HG03558 (cell line): ENCODE measurements around the gene PITHD1.
"Not testable (repeated sequence)": the region's sequence is repeated elsewhere in the genome, so short reads cannot be mapped to it uniquely, and the experiment has no call there.

Experiments
- ATAC-seq: cut with Tn5 transposase; IDR thresholded peaks from one replicate; pipeline ENCODE4 v1.9.1; 2021; ENCODE audit warnings: moderate number of reproducible peaks; ENCODE audit not compliant: unreplicated experiment; ENCODE audit errors: extremely low read depth

PITHD1 gene

DNA sequence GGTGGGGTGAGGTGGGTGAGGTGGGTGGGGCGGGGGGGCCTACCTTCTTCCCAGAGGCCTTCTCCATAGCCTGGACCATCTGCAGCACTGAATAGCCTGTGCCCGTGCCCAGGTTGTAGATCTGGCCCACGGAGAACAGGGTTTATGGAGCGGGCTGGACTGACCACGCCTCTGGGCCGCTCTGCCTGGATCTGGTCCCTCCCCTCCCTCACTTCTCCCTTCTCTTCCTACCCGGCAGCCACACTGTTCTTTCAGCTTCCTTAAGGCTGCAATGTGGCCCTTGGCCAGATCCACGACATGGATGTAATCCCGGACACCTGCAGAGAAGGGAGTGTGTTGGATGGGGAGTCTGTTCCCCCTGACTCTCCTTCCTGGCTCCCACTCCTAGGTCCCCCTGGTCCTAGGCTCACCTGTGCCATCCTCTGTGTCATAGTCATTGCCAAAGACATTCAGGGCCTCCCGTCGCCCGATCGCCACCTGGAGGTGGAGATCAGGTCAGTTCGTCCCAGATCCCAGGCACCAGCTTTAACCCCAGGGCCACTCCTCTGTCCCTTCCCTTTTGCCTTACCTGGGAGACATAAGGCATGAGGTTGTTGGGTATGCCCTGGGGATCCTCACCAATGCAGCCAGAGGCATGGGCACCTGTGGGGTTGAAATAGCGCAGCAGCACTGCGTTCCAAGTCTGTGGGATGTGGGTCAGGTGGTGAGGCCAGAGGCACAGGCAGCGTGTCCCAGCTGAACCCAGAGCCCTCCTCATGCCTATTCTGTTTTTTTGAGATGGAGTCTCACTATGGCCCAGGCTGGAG is 18.5 kb downstream of the PITHD1 start:
- ATAC-seq: no peak

DNA sequence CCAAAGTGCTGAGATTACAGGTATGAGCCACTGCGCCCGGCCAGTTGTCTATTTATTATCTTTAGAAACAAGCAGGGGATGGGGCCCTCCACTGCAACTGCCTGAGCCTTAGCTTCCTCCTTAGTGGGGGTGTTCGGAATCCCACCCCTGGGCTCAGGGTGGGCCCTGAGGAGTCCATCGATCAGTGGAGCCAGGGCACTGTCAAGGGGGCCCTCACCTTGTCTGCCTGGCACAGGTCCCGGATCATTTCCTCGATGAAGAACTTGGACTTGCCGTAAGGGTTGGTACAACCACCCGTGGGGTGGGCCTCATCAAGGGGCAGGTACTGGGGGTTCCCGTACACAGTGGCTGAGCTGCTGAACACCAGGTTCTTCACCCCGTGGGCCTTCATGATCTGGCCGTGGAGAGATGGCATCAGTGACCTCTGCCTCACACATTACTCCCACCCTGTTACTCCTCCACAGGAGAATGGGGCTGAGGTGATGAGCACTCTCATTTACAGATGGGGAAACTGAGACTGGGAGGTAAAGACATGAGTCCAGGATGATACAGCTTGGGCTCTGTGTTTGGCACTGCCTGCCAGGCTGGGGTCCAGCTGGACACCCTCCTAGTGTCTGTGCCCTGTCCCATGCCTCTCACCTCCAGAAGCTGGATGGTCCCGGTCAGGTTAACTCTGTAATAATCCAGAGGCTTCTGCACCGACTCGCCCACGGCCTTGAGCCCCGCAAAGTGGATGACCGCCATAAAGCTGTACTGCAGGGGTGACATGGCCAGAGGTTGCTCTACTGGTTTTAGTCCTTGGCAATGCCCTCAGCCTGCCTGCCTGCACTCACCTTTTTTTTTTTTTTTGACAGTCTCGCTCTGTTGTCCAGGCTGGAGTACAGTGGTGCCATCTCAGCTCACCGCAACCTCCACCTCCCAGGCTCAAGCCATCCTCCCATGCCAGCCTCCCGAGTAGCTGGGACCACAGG is 19.5 kb downstream of the PITHD1 start:
- no peak for ATAC-seq

DNA sequence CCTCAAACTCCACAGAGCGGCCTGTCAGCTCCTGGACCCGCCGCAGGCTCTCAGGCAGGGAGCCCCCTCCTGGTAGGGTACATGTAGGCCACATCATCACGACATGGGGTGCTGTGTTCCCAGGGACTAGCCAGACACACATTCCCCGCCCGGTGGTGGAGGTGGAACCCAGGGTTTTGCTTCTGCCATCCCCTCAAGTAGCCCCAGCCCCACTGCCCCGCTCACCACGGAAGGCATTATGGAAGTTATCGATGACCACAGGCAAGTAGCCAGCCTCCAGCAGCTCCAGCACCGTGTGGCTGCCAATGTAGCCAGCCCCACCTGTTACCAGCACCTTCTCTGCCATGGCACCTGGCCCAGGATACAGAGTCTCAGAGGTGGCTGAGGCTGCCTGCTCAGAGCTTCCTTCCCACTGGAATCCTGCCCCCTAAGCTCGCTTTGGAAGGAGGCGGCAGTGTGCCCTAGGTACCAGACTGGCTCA is 20.5 kb downstream of the PITHD1 start:
- ATAC-seq: no peak

DNA sequence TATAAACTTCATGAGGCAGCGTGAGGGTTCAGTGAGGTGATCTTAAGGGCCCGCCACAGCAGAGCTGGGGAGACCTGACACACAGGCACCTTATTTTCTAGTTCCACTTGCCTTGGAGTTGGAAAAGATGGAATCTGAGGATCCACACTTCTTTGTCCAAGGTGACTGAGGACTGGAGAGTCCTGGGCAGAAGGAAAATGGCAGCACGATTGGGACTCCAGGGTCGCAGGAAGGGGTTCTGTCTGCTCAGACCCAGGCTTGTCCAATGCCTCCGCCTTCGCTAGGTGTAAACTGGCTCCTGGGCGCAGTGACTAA is 21.0 kb downstream of the PITHD1 start:
- ATAC-seq: no peak

DNA sequence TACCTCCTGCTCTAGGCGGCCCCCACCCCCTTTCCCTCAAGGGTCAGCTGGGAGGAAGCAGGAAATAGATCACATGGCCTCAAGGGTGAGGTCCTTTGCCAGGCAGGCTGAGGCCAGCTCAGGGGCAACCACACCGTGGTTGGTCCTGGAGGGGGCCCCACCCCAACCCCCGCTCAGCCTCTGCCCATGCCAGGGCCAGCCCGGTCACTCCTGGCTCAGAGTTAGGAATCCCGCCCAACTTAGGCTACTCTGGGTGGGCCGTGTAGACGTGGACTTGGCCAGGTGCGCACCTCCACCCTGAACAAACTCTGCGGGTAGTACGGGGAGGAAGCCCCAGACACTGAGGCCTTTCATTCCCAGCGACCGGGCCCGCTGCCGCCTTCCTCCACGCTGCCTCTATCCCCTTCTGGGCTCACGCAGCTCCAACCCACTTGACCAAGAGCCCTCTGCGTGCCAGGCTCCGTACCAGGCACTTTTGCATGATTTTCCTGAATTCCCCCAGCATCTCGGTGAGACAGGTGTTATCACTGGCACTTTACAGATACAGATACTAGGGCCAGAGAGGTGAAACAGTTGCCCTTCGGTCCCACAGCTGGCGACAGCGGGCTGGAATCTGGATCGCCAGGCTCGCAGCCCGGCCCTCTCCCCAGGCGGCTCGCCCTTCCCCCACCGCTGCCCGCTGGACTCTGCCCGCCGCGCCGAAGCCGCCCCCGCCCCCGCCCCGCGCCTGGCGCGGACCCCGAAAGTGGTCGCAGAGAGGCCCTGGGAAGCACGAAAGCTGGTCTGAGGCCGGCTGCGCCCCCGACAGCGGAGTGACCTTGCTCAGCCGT is 21.6 kb downstream of the PITHD1 start:
- no peak for ATAC-seq

DNA sequence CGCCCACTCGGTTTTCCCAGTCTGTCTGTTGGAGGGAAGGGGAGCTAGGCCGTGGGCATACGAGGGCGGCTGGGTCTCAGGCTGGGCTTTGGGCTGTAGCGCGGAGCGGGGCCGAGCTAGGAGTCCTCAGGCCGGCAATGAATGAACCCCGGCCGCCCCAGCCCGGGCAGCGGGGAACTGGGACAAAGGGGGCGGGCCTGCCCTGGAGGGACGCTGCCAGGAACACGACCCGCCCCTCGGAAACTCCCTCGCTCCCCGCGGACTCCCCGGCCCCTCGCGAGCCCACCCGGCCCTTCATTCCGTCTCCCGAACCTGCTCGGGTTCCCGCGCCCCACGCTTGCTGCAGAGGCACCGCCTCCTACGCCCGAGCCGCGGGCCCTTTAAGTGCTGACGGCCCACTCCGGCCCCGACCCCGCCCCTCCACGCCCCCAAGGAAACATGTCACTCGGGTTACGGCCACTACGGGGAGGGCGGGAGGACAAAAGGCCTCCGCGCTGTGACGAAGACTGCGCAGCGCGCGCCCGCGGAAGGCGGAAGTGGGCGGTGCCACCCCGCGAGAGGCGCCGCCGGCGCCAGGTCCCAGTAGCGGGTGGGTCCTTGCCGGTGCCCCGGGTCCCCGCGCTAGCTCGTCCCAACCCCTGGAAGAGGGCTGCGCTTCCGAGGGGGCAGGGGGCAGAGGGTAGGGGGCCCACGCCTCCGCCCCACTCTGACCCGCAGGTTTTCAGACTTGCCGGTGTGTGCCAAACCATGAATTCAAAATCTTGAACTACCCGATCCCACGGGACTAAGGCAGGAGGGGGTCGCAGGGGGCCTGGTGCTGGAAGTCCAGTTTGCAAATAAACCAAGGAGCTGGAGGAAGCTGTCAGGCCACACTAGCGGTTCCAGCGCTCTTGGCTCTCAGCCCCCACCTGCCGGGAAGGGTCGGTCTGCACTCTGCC is 22.5 kb downstream of the PITHD1 start, which contains the start of gene GALE:
Gene GALE, minus strand, starts transcription at position 355 of the 938 bp plus-strand sequence. CDS start 1,747 bp downstream, outside the sequence.
- ATAC-seq: peak; percentile 53

DNA sequence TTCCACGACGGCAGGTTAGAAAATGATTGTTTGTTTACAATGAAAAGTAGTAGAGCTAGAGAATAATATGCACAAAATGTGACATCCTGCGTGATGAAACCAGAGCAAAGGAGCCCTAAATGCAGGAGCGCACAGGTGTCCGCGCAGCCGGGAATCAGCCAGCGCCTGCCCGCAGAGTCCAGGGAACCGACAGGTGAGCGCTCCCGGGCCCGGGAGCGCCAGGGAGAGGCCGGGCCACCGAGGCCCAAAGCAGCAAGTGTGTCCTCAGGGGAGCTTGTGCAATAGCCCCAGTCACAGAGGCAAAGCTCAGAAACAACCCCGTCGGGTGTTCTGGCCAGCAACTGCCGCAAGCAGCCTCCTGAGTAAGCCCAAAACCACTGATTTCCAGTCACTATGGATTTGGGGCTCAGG is 23.1 kb downstream of the PITHD1 start:
- no peak for ATAC-seq

DNA sequence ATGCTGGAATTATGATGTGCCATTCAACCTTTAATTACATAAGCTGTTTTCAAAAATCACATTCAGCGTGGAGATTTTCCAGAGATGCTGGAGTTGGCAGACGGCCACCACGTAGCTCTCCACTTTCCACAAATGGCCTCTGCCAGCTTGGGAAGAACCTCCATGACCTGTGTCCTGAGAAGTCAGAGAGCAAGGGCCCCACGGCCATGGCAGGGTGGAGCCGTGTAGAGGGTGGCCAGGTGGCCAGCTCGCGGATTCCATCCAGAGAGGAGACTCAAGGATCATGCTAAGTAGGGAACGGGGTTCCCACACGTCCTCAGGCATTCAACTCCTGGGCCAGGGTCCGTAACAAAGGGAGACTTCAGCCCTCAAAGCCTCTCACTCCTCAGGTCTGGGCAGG is 23.7 kb downstream of the PITHD1 start:
- no peak for ATAC-seq

DNA sequence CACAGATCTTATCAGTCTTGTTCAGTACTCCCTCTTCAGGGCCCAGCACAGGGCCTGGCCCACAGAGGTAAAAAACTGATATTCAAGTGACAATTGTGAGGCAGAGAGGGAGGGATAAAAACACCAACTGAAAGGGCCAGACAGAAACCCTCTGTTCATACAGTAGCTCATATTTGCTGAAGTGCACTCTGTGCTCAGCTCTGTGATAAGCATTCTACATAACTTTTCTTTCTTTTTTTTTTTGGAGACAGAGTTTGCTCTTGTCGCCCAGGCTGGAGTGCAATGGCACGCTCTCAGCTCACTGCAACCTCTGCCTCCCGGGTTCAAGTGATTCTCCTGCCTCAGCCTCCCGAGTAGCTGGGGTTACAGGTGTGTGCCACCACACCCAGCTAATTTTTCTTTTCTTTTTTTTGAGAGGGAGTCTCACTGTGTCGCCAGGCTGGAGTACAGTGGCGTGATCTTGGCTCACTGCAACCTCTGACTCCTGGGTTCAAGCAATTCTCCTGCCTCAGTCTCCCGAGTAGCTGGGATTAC is 24.7 kb downstream of the PITHD1 start:
- ATAC-seq: not testable (repeated sequence)

DNA sequence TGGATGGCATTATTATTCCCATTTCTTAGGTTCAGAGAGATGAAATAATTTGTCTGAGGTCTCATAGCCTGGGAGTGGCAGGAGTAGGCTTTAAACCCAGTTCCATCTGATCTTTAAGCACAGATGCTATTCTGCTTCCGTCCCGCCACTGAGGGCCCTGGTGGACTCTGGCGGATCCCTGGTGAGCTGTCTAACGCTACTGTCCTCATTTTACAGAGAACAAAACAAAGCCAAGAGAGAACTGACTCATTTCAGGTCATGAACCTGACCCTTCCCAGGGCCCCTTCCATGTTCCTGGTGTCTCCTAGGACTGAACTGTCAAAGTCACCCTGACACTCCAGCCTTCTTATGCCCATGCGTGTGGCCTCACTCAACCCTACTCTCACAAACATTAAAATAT is 25.5 kb downstream of the PITHD1 start:
- no peak for ATAC-seq

DNA sequence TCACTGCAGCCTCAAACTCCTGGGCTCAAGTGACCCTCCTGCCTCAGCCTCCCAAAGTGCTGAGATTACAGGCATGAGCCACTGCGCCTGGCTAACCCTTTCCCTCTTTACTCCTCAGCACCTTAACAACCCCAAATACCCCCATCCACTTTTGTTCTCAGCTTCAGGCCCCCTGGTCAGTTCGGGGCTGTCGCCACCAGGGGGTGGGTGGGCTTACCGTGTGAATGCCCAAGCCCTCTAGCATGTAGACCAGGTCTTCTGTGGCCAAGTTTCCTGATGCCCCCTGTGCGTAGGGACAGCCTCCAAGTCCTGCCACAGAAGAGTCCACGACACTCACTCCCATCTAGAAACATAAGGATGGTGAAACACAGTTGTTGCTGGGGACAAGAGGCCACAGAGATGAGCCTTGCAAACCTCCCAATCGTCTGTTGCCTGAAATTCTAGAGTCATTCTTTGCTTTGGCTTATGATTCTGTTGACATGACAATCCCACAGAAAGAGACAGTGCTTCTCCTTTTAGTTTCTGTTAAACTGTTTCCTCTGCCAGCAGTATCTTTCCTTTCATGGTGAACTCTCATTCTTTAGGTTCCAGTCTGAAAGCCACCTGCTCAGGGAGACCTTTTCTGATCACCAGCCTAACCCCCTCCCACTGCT is 26.1 kb downstream of the PITHD1 start:
- ATAC-seq: no peak

DNA sequence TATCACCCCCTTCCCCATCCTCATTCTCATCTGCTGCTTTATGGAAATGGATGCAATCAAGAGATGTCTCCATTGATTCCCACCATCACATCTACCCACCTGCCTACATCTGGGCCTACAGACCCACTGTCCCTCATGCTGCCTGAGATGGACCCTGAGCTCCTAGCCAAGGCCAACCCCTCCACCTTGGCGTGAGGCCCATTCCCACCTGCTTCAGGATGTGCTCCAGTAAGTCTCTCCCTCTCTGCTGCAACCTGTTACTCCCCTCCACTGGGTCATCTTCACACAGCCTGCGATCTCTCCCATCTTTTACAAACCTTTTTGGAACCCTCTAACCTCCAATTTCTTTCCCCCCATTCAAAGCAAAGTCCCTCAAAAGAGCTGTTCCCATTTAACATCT is 26.8 kb downstream of the PITHD1 start:
- ATAC-seq: no peak

DNA sequence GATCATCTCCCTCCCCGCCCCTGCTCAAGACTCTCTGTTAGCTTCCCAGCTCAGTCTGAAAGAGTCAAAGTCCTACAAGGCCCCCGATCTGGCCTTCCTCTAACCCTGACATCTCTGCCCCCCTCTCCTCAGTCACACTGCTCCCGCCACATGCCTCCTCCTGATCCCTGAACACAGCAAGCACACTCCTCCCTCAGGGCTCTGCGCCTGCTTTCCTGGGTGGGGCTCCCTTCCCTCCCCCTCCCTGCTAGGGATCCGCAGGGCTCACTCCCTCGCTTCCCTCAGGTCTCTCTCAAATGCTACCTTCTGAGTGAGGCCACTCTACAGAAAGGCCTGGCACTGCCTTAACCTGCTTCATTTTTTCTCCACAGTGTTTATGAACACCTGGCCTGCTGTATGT is 28.1 kb downstream of the PITHD1 start:
- ATAC-seq: no peak

DNA sequence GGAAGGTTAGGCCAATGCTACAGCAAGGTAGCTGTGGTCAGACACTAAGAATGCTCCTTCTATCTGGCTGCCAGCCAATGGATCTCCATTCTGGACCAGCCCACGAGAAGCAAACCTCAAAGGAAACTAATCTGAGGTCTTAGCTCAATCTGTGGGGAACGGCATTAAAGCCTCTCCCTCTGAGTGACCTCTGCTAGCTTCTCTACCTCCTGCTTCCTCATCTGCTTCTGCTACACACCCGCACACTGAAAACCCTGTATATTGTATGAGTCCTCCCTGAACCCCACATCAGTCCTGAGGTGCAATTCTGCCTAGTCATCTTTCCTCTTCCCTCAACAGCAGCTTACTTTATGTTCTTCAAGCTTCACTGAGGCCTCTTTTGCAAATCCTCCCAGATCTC is 29.2 kb downstream of the PITHD1 start:
- ATAC-seq: no peak

DNA sequence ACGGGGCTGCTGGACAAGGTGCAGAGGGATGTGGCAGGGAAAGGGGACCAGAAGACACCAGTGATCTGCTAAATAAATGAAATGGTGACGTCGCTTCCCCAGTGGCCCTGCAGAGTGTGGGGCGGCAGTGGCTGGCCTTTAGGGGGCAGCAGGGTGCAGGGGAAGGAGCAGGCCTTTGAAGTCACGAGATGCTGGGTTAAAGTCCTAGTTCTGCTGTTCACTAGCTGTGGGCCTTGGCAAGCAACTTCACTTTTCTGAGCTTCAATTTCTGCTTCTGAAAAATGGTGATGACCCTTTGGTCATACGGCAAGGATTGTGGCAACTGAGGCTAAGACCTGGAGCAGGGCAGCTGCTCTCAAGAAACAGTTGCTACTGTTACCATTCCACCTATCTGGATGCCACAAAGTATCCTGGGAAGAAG is 31.5 kb downstream of the PITHD1 start:
- no peak for ATAC-seq

DNA sequence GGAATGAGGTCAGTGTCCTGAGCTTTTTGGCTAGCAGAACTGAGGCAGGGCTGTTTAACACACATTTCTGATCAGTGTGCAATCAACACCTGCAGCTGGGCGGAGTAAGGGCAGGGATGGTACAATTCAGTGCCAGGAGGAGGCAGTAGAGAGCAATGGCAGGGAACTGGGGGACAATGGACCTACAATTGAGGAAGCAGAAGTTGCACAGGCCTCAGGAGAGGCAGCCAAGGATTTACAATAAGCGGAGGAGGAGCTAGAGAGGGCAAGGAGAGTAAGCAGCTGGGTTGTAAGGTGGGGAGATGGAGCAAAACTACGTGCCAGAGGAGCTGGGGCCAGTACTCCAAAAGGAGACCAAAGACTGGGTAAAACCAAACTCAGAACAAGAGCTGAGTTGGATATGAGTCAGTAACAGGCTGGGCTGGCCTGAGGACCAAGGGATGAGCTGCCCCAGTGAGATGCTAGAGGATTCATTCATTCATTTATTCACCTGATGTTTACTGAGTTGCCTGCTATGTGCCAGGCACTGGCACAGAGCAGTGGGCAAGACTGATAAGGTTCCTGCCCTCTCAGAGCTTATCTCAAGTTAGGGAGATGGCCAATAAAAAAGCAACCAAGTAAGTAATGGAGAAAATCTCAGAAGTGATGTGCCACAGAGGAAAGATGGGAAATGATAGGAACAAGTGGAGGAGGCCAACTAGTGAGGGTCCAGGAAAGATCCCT is 32.8 kb downstream of the PITHD1 start:
- ATAC-seq: no peak

DNA sequence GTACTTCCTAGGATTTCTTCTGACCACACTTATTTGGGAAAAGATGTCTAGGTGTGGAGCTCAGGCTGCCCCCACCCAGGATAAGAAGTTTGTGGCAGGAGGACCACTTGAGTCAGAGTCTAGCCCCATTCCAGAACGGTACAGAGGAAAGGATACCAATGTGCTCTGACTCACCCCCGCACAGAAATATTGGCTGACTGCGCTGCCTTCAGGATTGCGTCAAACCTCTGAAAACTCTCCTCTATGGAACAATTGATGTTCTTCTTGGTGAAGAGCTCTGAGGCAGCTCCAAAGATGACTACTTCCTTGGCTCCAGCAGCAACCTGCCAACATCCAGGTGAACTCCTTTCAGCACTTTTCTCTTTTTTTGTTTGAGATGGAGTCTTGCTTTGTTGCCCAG is 35.8 kb downstream of the PITHD1 start:
- no peak for ATAC-seq

DNA sequence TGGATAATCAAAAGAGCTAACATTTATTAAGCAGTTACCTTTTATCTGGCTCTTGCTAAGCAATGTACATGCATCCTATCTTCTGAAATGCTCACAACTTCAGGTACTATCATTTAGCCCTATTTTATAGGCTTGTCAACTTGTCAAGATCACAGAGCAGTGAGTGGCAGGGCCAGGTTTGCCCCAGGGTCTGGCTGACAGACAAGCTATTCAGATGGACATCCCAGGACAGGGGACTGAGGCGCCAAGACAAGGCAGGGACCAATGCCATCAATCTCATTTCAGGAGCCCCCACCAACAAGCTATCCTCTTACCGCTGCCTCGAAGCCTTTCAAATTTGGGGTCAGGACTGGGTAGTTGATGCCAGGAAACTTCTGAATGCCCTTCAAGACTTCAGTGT is 38.1 kb downstream of the PITHD1 start:
- no peak for ATAC-seq
